GM12878 (cell line): ENCODE data around the gene ESRRB. TPM values are rescaled to one million over a fixed set of nuclear protein-coding genes. Genes with fewer than 3 reads are reported as not detected.

Experiments
- ATF2 ChIP-seq: IDR thresholded peaks from 2 replicates; pipeline ENCODE4 v1.6.1; 2012; ENCODE audit warnings: low read length, inconsistent platforms
- ATF7 ChIP-seq: fragments of 450-650 bp; IDR thresholded peaks from 2 replicates; pipeline ENCODE4 v1.6.1; 2016; ENCODE audit warnings: low read depth, mild to moderate bottlenecking
- BCL11A ChIP-seq: IDR thresholded peaks from 2 replicates; pipeline ENCODE4 v1.6.1; 2011; ENCODE audit warnings: low read depth, low read length
- BHLHE40 ChIP-seq, 2 experiments: fragments of 450-650 bp in 1 of 2; IDR thresholded peaks; 2 replicates each; pipeline ENCODE4 v1.6.1; 2011 to 2017; ENCODE audit warnings: low read depth in 2 of 2, borderline replicate concordance in 1 of 2, improper control_type of control experiment in 1 of 2, low read length in 1 of 2, mild to moderate bottlenecking in 1 of 2
- CBFB ChIP-seq: IDR thresholded peaks from 2 replicates; pipeline ENCODE4 v1.6.1; 2016; ENCODE audit warnings: antibody characterized with exemption, low read depth
- CREB1 ChIP-seq: IDR thresholded peaks from 2 replicates; pipeline ENCODE4 v1.6.1; 2012; ENCODE audit warnings: low read depth, mild to moderate bottlenecking, inconsistent platforms
- DPF2 ChIP-seq: fragments of 450-650 bp; IDR thresholded peaks from 2 replicates; pipeline ENCODE4 v1.6.1; 2017; ENCODE audit warnings: mild to moderate bottlenecking
- E2F8 ChIP-seq: fragments of 450-650 bp; IDR thresholded peaks from 2 replicates; pipeline ENCODE4 v1.6.1; 2018; ENCODE audit warnings: mild to moderate bottlenecking, low read depth, moderate library complexity; ENCODE audit not compliant: partially characterized antibody
- IKZF1 ChIP-seq: fragments of 450-650 bp; conservative IDR thresholded peaks from 2 replicates; pipeline ENCODE4 v1.6.1; 2017; ENCODE audit warnings: antibody characterized with exemption, mild to moderate bottlenecking
- JUND ChIP-seq: IDR thresholded peaks from 2 replicates; pipeline ENCODE4 v1.6.1; 2012; ENCODE audit warnings: low read depth, mild to moderate bottlenecking, low read length, improper control_type of control experiment, moderate library complexity
- MEF2A ChIP-seq: IDR thresholded peaks from 2 replicates; pipeline ENCODE4 v1.6.1; 2011; ENCODE audit warnings: low read depth, mild to moderate bottlenecking, low read length, moderate library complexity; ENCODE audit not compliant: insufficient read depth
- MEF2B ChIP-seq: fragments of 450-650 bp; IDR thresholded peaks from 2 replicates; pipeline ENCODE4 v1.6.1; 2018; ENCODE audit warnings: mild to moderate bottlenecking, moderate library complexity; ENCODE audit not compliant: partially characterized antibody, poor library complexity, severe bottlenecking
- MTA3 ChIP-seq: IDR thresholded peaks from 2 replicates; pipeline ENCODE4 v1.6.1; 2012; ENCODE audit warnings: low read length, inconsistent platforms, borderline replicate concordance
- MXI1 ChIP-seq: fragments of 150-350 bp; IDR thresholded peaks from 2 replicates; pipeline ENCODE4 v1.6.1; 2011; ENCODE audit warnings: low read depth, mild to moderate bottlenecking, inconsistent platforms, low read length, improper control_type of control experiment
- NBN ChIP-seq: fragments of 450-650 bp; IDR thresholded peaks from 2 replicates; pipeline ENCODE4 v1.6.1; 2016
- NFIC ChIP-seq: IDR thresholded peaks from 2 replicates; pipeline ENCODE4 v1.6.1; 2012; ENCODE audit warnings: low read depth, mild to moderate bottlenecking, inconsistent platforms, low read length, moderate library complexity
- NR2C1 ChIP-seq: fragments of 450-650 bp; IDR thresholded peaks from 2 replicates; pipeline ENCODE4 v1.6.1; 2017; ENCODE audit warnings: antibody characterized with exemption, mild to moderate bottlenecking, moderate library complexity
- NR2F1 ChIP-seq: fragments of 450-650 bp; conservative IDR thresholded peaks from 2 replicates; pipeline ENCODE4 v1.6.1; 2017; ENCODE audit warnings: mild to moderate bottlenecking
- NRF1 ChIP-seq: conservative IDR thresholded peaks from 2 replicates; pipeline ENCODE4 v1.6.1; 2011; ENCODE audit warnings: mild to moderate bottlenecking, low read depth, low read length, improper control_type of control experiment
- PAX5 ChIP-seq: IDR thresholded peaks from 2 replicates; pipeline ENCODE4 v1.6.1; 2011; ENCODE audit warnings: low read depth, low read length, borderline replicate concordance
- PBX3 ChIP-seq: IDR thresholded peaks from 2 replicates; pipeline ENCODE4 v1.6.1; 2011; ENCODE audit warnings: mild to moderate bottlenecking, low read depth, low read length, moderate library complexity; ENCODE audit not compliant: insufficient replicate concordance
- POLR2A ChIP-seq: IDR thresholded peaks from 2 replicates; pipeline ENCODE4 v1.6.1; 2011; ENCODE audit warnings: low read depth, mild to moderate bottlenecking, low read length
- SUZ12 ChIP-seq: fragments of 200-600 bp; sonication (generic); IDR thresholded peaks from one replicate; pipeline ENCODE4 v1.6.1; 2018; ENCODE audit warnings: antibody characterized with exemption, mild to moderate bottlenecking; ENCODE audit not compliant: unreplicated experiment
- TARDBP ChIP-seq: IDR thresholded peaks from 2 replicates; pipeline ENCODE4 v1.6.1; 2016; ENCODE audit warnings: borderline replicate concordance
- ZBTB4 ChIP-seq: fragments of 450-650 bp; formaldehyde crosslinking; IDR thresholded peaks from 2 replicates; pipeline ENCODE4 v1.4.0; 2022; ENCODE audit warnings: mild to moderate bottlenecking, moderate library complexity
- polyA plus RNA-seq, 11 experiments: library from polyadenylated mRNA; depleted of rRNA in 4 of 11; unstranded in 6 of 11; stranded (reverse) in 5 of 11; fragments of >200 nt; fragmentation: Nextera tagmentation in 4 of 11; fragmentation: Illumina TruSeq in 1 of 11; extraction: Ambion mirVana in 4 of 11; extraction: Trizol in 1 of 11; gene quantifications; 1 replicate in 1 of 11; 2 replicates in 10 of 11; pipeline versions ENCODE4 v1.2.1 to v1.2.3, GENCODE V29; 2011 to 2016; ENCODE audit warnings: inconsistent platforms in 2 of 11, missing spikeins in 2 of 11, low read depth in 1 of 11
- total RNA-seq, 4 experiments: library from RNA; depleted of rRNA in 3 of 4; stranded (reverse); fragments of >200 nt in 3 of 4; fragmentation: Illumina TruSeq in 1 of 4; extraction: Trizol in 1 of 4; gene quantifications; 2 replicates each; pipeline versions ENCODE4 v1.2.1 to v1.2.3, GENCODE V29; 2013 to 2021

The ESRRB gene
- total and polyA plus RNA-seq, 10 of the 15 experiments (the other 5 are each of a cell fraction or from before 2014, with no cell fraction given), result 0.03 to 0.73 (median 0.11) TPM; not detected in 6

- TF ChIP-seq ZBTB4, result no peak
- TF ChIP-seq BCL11A, result no peak
- no peak for TF ChIP-seq ATF2
- TF ChIP-seq E2F8, result no peak
- no peak for TF ChIP-seq NR2C1
- no peak; the same call in none of the 2 replicates for TF ChIP-seq NR2F1
- no peak for TF ChIP-seq CBFB
- peak; percentile 65; the same call in 1 of the 2 replicates for TF ChIP-seq NBN
- TF ChIP-seq MEF2A, result no peak
- TF ChIP-seq BHLHE40 (IDR thresholded peaks at IDR 0.05; ENCODE audit: borderline replicate concordance in 1 of 2, low read depth in 2 of 2, low read length in 1 of 2), result peak in 1 of 2 experiments; percentile 68; a peak in 2 of 4 replicates
- TF ChIP-seq MTA3, result no peak
- no peak for TF ChIP-seq MXI1
- no peak for TF ChIP-seq NFIC
- TF ChIP-seq PBX3, result no peak
- TF ChIP-seq ATF7, result peak; percentile 82
- no peak for TF ChIP-seq POLR2A
- TF ChIP-seq TARDBP, result no peak
- no peak for TF ChIP-seq CREB1
- TF ChIP-seq IKZF1, result peak; percentile 81
- no peak for TF ChIP-seq JUND
- no peak for TF ChIP-seq NRF1
- TF ChIP-seq DPF2, result peak; percentile 48; the same call in 1 of the 2 replicates
- TF ChIP-seq PAX5, result 0 out of 2 replicates have a peak, but pooled peaks have one; percentile 22
- TF ChIP-seq SUZ12, result no peak
- TF ChIP-seq MEF2B, result peak; percentile 77
These were observed 126.7 kb downstream of the ESRRB start (continued) for GRCh38 chr14:76502638-76503037.
